Measurements from ENCODE around the gene SLC9A9.

DNA sequence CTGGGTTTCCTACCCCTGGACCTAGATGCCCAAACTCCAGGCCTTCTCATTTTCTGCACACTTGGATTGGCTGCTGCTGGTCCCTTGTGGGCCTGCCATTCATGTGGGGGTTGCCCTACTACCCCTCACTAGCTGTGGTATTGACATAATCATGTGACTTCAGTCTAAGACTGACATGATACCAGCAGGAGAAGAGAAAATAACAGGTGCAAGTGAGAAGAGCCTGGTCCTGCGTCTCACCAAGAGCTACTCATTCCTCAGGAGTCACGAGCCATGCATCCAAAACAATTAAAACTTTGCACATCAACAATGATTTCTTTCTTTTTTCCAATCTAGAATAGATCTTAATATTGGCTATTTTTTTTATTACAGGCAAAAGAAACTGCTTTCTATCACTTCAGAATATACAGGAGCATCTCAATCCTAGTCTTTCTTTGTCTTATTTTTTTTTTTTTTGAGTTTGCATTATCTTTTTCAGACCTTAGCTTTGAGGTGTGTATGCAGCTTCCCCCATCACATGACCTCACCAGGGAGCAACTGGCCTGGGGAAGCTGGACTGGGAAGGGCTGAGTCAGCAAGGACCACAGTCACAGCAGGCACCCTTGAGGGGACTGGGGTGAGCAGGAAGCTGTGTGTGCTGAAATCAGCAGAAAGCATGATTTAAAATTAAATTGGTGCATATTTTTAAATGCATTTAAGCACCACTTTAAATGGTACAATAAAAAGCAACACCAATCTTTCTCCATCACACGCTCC, 27.6 kb downstream of the SLC9A9 start:
- TF ChIP-seq, protein P1, sequence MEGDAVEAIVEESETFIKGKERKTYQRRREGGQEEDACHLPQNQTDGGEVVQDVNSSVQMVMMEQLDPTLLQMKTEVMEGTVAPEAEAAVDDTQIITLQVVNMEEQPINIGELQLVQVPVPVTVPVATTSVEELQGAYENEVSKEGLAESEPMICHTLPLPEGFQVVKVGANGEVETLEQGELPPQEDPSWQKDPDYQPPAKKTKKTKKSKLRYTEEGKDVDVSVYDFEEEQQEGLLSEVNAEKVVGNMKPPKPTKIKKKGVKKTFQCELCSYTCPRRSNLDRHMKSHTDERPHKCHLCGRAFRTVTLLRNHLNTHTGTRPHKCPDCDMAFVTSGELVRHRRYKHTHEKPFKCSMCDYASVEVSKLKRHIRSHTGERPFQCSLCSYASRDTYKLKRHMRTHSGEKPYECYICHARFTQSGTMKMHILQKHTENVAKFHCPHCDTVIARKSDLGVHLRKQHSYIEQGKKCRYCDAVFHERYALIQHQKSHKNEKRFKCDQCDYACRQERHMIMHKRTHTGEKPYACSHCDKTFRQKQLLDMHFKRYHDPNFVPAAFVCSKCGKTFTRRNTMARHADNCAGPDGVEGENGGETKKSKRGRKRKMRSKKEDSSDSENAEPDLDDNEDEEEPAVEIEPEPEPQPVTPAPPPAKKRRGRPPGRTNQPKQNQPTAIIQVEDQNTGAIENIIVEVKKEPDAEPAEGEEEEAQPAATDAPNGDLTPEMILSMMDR (IDR thresholded peaks at IDR 0.05), result no peak
- TF ChIP-seq POLR2A (IDR thresholded peaks at IDR 0.05; ENCODE audit: low read depth), result no peak
- TF ChIP-seq POLR2AphosphoS5 (IDR thresholded peaks at IDR 0.05), result no peak

Data from esophagus muscularis mucosa (tissue), 3 donors.